Measurements from ENCODE around the gene SPTB.
A peak's percentile ranks its signal among the peaks of the same experiment; 100 is the strongest.

Gene SPTB

DNA sequence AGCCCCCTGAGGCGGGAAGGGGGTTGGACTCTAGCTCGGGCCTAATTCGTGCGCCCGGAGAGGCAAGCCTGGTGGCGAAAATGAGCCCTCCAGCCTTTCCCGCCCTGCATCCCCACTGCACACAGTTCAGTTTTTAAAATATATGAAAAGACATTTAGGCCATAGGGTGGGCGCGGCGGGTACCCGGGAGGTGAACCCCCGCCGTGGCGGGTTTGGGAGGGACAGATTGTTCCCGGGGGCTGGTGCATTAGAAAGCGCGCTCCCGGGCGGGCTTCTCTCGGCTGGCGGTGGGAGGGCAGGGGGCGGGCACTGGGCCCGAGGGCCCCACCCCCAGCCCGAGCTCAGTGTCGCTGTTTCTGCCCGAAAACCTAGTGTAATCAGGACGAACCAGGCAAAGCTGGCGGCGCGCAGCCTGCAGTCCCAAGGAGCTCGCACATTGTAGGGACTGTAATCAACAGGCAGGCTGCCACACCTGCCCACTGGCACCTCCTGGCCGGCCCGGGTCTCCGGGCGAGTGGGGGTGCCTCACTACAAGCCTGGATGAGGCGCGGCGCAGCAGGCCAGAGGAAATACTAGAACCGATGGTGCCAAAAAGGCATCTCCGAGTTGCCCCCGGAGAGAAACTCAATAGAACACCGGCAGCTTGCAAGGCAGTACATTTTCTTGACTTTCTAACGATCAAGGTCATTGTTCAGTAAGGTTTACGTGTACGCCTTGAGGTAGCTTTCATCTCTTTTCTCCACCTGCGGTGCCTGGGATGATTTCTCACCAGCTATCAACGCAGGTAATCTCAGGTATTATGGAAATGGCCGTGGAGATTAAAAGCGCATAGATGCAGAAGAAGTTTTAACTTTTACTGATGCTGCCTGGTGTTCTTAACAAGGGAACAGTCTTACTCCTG lies 764 bp upstream of the SPTB start:
- DNase-seq, result no peak

DNA sequence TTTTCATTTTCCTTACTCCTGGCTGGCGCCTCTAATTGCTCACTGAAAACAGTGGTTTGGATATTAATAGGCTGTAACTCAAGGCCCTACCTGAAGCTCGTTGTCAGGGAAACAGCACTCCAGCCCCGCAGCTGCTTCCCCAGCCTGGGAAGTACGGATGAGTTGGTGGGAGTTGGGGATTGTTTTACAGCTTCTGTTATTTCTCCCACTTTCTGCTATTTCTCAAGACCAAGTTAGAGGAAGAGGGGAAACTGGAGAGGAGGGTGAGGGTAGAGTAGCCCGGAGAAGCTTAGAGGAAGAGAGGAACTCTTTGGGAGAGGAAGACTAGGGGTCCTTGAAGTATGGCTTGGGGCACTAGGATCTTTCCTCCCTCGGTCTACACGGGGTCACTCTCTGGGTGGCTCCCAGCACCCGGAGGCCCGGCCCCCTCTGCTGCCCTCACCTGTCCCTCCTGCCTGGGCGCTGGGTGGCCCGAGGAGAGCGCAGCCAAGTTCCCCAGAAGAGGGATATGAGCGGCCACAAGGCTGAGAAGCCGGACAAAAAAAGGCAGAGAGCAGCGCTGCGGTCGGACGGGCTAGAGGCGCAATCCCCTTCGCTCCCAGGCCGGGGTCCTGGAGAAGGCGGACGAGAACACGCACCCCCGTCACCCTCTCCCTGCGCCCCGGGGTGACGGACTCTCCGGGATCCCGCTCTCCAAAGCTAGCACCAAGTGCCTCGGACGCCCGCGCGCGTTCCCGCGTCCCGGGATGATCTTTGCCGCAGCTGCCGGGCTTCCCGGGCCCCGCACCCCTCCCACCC lies 671 bp downstream of the SPTB start:
- no peak for DNase-seq

DNA sequence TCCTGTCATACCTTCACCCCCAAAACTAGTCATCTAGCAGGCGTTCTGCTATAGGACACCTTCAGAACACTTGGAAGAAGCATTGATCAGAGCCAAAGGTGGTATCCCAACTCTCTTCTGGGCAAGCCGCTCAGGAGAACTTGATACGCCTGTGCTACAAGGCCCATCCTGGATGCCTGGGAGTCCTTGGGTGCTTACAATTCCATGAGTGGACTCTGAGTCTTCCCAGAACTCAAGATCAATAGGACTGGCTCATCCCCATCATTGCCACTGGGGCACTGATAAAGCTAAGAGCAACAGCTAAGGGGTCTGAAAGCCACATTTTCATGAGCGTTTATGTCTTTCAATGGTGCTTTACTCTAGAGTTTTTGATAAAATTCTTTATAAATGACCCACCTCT lies 1.9 kb downstream of the SPTB start:
- no peak for DNase-seq

DNA sequence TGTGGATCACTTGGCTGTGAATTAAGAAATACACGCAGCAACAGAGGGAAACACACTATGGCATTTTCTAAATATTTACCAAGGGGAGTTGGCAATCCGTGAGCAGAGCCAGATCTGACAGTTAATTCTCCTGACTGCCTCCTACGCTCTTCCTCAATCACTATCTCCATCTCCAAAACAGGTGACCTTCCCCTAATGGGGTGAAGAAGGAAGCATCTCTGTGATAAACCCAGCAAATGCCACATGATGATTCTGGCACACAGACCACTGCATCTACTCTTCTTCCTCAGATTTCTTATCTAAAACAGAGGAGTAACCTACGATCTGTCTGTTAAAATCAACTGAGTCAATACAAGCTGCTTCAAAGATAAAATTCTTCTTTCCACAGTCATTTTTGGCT lies 4.4 kb downstream of the SPTB start:
- no peak for DNase-seq

DNA sequence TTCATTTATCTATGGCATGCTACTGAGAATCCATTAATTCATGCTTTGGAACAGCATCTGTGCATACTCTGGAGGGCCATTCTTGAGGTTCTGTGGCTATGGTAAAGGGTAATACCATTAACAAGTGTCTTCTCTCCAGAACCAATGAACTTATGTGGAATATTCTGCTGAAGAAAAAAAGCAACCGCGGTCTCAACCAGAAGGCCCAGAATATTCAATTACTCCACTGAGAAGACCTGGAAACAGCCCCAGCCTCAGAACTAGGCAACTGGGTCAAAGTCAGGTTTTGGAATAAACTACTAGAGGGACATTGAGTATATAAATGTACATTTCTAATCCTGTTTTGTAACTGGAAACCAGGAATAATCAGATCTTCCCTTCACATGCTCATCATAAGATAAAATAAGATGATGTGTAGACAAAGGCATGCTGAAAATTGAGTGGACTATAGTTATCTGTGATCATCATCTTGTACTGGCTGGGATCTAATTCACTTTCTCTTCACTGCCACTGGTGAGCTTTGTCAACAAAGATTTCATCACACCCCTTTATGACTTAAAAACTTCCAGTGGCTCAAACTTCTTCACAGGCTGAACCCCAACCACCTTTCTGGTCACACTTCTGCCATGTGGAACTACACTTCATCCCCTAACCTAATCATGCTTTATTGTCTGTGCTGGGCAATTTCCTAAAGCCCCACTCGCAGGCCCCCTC lies 6.0 kb downstream of the SPTB start:
- DNase-seq, result no peak

DNA sequence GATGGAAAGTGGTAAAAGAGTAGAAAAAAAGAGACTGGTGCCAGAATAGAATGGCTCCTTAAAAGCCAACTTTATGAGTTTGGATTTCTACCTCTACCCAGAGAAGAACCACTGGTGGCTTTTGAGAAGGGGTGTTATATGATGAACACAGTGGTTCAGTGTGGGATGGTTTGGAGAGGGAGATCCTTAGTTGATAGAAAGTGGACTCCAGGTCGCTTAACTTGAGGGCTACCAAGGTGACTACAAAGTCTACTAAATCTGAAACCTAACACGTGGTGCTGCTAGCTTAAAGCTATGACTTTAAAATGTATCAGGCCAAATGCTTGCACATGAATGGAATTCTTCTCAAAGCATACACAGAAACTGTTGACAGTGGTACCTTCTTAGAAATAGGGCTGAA lies 8.4 kb downstream of the SPTB start:
- no peak for DNase-seq

DNA sequence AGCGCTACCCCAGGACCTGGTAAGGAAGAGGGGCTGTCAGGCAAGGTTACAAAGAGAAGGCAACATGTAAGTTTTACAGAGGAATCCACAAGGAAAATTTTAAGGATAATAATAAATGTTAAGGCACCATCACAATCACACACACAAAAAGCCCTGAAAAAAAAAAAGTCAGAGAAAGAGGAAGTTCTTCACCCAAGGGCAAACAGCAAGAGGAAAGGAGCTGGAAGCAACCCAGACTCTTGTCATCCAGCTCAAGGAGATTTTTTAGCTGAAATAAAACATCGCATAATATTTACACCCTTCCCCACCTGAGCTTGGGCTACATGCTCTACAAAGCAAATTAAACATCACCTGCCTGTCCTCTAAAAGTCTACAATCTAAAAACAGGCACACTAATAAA lies 9.5 kb downstream of the SPTB start:
- DNase-seq, result no peak

DNA sequence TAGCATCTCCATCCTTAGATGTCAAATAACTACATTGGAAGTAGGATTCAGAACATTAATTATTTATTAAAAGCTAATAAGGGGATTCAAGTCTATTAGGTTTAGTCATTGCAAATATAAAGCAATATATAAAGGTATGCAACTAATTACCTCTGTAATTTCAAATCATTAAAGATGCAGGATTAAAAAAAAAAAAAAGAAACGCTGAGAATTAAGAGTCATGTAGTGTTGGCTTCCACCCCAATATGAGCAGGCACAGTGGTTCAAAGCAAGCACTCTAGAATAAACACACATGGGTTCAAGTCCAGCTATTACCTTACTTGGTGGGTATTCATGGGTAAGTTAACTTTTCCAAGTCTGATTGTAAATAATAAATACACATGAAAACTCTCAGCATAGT lies 10.9 kb downstream of the SPTB start:
- no peak for DNase-seq

DNA sequence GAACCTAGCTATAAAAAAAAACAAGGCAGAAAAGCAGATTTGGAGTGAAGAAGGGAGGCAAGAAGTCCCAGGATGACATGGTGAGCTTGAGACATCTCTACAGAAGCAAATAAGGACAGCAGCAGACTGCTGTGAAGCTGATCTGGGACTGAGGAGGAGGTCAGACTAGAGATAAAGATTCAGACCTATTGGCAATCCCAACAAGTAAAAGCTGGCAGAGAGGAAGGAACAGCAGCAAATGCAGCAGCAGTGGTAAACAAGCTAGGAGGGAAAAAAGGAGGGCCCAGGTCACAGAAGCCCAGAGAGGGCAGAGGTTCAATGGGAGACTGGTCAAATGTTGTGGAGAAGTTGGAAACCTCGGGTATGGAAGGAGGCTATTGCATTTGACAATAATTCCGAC lies 11.3 kb downstream of the SPTB start:
- DNase-seq, result no peak

DNA sequence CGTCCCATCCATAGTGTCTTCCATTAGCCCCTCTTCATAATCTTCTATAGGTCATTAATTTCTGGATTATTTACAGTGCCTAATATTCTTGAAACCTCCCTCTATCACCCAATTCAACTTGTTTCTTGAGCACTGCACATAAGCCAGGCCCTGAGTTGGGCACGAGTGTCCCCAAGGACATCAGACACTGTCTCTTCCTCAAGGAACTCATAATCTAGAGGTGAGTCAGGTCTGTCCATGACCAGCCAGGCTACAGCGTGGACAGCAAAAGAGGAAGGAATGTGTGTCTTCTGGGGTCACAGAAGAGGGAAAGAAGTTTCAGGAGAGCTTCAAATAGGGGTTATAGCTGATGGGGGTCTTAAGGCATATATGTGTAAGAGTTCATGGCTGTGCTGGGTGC lies 12.5 kb downstream of the SPTB start:
- no peak for DNase-seq

DNA sequence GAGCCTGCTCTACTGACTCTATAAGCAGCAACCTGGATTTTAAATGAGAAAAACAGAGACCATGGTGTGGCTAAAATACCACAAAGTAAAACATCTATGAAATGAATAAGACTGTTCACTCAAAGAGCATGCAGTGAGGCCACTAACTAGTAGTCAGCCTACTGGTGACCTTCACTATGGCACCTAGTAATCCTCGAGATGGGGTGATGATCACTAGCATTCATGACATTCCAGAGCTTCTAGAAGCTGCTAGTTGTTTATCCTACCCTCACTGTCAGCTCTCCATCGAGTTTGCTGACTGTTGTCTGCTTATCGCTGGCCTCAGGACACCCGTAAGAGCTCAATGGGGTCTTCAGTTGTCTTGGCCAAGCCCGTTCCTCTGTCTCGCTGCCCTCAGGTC lies 13.7 kb downstream of the SPTB start:
- no peak for DNase-seq

DNA sequence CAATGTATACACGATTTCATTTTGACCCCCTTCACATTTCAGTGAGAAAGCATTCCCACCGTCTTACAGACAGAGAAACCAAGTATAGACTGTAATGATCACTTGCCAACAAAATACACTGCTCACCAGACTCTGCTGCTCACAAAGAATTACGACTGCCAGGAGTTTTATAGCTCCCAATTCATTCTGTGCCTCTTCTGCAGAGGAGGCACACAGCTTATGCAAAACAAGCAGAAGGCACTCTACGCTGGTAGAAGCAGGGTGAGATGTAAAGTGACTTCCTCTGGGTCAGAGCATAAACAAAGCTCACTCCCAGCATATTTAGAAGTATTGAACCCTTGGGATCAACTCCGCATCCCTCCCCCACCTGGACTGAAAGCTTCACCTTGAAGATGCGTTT lies 14.6 kb downstream of the SPTB start:
- no peak for DNase-seq

DNA sequence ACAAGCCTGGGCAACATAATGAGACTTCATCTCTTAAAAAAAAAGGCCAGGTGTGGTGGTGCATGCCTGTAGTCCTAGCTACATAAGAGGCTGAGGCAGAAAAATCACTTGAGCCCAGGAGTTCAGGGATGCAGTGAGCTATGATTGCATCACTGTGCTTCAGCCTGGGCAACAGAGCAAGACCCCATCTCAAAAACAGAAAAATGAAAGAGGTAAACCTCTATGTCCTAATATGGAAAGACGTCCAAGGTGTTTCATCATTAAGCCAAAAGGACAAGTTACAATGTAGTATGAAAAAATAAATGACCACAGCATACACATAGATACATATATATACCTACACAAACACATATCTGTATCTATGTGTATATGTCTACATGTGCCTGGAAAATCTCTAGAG lies 15.4 kb downstream of the SPTB start:
- DNase-seq, result no peak

DNA sequence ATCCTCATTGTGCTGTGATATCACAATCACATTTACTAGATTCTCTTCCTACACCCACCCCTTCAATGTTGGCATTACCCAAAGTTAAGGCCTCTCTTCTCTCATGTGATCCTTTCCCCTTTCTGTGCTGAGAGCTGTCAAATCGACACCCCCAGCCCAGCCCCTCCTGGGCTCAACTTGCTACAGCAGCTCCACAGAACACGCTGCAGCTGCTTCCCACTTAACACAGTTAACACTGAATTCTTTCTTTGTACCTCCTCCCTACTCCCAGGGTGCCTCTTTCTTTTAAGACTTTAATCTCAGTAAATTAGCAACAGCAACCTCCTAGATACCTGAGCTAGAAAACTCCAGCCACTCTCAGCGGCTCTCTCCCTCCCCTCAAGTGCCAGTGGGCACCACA lies 17.8 kb downstream of the SPTB start:
- no peak for DNase-seq

DNA sequence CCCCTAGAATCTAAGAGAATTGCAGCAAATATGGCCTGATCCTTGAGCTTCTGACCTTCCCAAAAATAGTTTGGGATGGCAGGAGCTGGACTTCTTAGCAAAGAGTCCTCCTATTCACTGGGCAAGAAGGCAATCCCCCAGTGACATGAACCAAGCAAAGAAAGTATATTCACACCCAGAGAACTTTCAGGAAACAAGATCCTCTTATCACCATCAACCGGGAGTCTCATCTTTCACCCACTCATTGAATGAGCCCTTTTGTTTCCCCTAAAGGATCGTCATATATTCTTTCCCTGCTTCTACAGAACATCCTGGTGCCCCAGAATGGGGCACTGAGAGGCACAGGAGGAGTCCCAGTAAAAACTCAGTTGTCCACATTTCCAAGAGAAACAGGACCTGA lies 19.7 kb downstream of the SPTB start:
- no peak for DNase-seq

DNA sequence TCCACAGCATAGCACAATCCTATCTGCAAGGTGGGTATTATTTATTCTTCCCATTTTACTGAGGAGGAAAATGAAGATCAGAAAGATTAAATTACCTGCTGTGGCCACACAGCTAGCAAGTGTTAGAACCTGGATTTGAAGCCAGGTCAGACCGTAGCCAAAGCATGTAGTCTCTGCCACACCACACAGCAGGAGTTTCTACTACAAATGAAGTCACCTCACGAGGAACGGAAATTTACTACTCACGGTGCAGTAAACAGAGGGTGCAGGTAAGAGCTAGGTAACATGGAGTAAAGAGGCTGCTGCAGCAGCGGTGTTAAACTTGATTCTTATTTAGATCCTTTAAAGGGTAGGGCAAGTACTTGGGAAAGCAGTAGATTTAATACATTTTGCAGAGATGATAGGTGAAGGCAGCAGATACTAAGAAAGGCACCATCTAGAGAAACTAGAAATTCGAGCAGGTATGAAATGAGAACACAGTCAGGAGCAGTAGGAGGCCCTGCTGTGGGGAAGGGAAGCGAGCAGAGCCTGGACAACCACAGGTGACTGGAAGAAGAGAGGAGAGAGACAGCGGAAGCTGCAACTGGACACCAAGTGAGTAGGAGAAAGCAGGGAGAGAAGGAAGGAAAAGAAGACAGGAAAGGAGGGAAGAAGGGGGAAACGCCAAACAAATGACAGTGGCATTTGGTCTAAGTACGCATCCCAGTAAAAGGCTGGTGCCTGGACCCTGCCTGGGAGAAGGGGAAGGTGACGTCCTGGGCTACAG lies 21.5 kb downstream of the SPTB start:
- no peak for DNase-seq

DNA sequence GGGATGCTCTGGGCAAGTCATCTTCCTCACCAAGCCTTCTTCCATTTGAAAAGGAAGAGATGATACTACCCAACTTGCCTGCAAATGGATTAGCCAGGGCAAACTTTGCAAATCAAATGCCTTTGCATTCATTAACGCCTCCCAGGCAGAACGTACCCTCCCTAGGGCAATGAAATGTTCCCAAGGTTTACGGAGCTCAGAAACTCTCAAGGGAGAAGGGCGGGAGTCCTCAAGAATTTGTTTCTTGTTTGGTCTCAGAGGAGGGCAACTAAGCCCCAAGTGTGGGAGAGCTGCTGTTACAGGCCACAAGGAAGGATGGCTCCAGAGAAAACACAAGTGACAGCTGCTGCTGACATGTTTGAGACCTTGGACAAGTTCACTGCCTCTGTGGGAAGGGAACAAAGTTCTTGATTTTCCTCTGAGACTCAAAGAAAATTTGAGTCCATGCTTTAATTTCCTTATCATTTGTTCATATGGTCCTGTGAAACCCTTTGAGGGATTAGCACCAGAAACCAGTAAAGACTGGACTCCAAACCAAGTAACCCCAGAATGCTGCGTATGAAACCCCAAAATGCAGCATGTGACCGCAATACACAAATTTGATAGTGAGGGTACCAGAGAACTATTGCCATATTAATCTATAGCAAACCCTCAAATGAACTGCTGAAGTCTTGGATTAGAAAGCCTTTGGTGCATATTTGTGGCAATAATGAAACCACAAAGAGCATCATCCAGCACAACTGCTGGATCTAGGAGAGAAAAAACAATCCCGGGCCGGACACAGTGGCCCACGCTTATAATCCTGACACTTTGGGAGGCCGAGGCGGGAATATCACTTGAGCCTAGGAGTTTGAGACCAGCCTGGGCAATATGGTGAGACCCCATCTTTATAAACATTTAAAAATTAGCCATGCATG lies 22.9 kb downstream of the SPTB start:
- DNase-seq, result peak; percentile 3

DNA sequence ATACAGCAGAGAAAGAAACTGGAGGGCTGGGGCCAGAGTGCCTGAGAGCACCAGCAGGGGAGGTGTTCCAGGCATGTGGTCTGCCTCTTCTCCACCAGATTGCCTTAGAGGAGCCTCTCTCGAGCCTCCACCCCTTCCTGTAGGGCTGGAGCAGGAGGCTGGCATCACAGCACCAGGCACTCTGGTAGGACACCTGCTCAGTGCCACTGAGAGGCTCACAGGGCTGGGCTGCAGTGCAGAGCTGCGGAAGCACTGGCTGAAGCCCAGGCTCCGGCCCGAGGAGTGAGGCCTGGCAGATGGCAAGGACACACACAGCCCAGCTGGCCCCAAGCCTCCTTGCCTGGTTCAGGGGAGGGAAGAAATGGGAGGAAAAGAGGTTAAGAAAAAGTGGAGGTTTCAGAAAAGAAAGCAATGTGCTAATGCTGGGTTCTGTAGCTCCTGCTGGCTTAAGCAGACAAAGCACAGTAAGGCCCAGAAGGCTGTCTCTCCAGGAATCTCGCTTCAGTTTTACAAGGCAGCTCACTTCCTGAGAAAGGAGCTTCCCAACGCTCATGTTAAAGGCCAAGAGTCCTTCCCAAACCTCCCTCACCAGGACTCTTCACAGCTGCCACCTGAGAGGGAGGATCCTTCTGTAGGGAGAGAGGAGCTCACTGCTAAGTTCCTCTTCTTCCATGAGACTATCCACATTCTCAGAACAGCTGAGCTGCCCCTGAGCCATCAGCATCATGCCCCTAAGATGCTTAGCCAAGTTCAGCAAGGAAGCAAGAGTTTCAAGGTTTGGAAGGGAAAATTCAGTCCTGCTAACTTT lies 23.8 kb downstream of the SPTB start:
- DNase-seq, result no peak

DNA sequence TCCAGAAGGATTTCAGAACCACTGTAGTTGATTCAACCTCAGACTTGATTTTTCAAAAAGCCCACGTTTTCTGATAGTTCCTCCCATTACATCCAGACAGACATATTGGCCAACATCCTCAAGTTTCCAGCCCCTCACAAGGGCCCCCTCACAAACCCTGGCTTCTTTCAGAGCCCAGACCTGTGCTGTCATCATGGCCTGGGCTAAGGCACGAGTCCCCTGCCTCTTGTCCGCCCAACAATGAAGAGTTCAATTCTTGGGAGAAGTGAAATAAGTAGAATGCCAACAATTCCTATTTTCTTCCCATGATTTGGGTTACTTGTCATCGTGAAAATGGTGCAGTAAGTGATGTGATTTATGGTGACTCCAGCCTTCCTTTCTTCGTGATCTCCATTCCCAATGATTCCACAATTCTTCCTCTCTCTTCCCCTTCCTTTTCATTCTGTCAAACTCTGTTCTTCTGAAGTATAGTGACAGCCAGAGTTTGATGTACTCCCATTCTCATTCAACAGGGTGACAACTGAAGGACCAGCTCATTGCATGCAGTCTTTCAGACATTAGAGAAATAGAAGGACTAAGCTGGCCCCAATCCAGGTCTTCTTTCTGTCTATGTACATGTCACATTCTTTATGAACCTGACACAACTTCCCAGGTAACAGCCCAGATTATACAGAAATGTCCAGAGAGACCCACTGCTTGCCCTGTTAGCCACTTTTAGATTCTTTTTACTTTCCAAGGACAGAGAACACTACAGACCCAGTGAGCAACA lies 29.2 kb downstream of the SPTB start:
- DNase-seq, result no peak

DNA sequence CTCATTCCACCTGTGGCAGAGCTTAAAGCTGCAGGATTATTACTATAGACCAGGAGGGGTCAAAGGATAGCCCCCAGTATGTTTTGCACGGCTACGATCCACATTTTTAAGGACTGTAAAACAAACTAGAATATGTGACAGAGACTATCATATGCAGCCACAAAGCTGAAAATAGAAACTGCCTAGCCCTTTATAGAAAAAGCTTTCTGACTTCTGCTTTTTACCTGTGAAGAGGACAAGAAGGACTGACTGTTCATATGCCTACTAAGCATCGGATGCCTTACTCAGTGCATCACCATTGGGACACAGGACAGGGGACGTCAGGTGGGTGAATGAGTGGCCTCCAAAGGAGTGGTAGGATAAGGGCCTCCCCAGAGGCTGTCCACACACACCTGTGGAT lies 29.8 kb downstream of the SPTB start:
- DNase-seq, result no peak

Data from fibroblast of upper back skin (primary cell).